ENCODE results near the gene SERINC2.

SERINC2 gene

DNA sequence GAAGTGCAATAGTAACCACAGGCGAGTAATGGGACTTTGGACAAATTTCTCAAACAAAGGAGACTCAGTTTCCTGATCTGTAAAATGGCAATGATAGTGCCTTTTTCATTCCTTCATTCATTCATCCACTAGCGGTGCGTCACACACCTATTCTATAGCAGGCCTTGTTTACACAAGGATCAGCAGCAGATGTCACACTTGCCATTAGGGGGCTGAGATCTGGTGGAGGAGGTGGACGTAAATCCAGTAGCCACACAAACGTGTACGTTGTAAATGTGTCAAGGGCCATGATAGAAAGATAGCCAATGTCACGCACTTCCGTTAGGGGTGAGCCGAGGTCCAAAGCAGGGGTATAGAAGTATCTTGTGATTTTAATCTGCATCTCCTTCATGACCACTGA is 34.2 kb downstream of the SERINC2 start:
- Histone ChIP-seq H3K9ac (ENCODE audit: low read depth, low read length, poor library complexity) (no peak overlapping the region), H3K79me1 (ENCODE audit: low read depth, low read length) (no peaks in the 10 kb centered on the region), H2AFZ (ENCODE audit: low read length) (no peak overlapping the region), H2BK120ac (ENCODE audit: low read depth, low read length) (no peak overlapping the region), H2BK5ac (ENCODE audit: low read length) (no peak overlapping the region), H4K91ac (ENCODE audit: low read depth, low read length, poor library complexity) (no peak overlapping the region), H3K4me1 (ENCODE audit: control insufficient read depth in 2 of 2, insufficient read depth in 1 of 2, low read depth in 1 of 2, low read length in 2 of 2) (no peaks in the 10 kb centered on the region), H3K27me3 (ENCODE audit: control insufficient read depth in 3 of 3, insufficient read depth in 3 of 3, low read depth in 1 of 3, low read length in 3 of 3) (peaks cover 0 to 5% (median 0%) of the 10 kb centered on the region in 3 experiments), H3K18ac (ENCODE audit: low read length) (no peak overlapping the region), H2AK5ac (ENCODE audit: low read depth, low read length) (no peak overlapping the region), H3K14ac (ENCODE audit: low read length) (no peak overlapping the region), H3K9me3 (replicated peaks in 1 of 2; ENCODE audit: control insufficient read depth in 2 of 2, insufficient read depth in 1 of 2, low read depth in 1 of 2, low read length in 2 of 2) (peaks cover 0 to 6% of the 10 kb centered on the region in 2 donors), H3K27ac (replicated peaks; ENCODE audit: low read length) (no peak overlapping the region), H3K23ac (ENCODE audit: low read depth, low read length, poor library complexity) (no peak overlapping the region), H2BK15ac (ENCODE audit: low read length) (no peak overlapping the region), H3K36me3 (replicated peaks in 1 of 2; ENCODE audit: control insufficient read depth in 2 of 2, insufficient read depth in 2 of 2, low read length in 2 of 2) (no peaks in the 10 kb centered on the region), H4K8ac (ENCODE audit: low read depth, low read length) (no peak overlapping the region), H2BK12ac (ENCODE audit: low read length) (no peak overlapping the region), H3K4me3 (ENCODE audit: low read length in 2 of 2) (no peak overlapping the region), H3K4me2 (ENCODE audit: insufficient read depth, low read length, poor library complexity, severe bottlenecking) (no peak overlapping the region), H3K4ac (ENCODE audit: low read length) (no peak overlapping the region)
- no CpG with 5 or more reads among the region's 9 CpGs for WGBS, 2 donors (ENCODE audit: extremely low coverage in 2 of 2, insufficient read length in 2 of 2, insufficient replicate concordance in 1 of 2)
- no peak for DNase-seq (ENCODE audit: low spot score)

DNA sequence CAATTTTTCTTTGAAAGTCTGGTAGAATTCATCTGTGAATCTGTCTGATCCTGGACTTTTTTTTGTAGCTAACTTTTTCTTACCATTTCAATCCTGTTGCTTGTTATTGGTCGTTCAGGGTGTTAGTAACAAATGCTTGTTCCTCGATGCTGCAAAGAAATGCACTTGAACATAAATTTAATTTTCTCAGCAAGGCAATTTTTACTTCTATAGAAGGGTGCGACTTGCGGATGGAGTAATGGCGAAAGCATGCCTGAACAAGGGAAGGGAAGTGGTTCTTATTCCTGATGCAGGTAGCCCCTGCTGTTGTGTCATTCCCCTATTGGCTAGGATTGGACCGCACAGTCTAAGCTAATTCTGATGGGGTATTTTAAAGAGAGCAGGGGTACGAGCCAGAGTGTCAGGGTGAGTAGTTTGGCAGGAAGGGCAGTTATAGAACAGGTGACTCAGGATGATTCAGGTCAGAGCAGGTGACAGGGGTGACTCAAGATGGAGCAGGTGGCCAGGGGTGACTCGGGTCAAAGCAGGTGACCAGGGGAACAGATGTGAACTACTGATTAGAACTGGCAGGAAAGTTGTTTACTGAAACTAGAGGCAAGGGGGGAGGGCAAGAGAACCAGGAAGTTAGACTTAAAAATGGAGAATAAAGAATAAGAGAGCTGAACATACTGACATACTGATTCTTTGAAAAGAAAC is 40.5 kb downstream of the SERINC2 start:
- Histone ChIP-seq H3K4me2 (ENCODE audit: insufficient read depth, low read length, poor library complexity, severe bottlenecking) (no peak overlapping the region), H3K23ac (ENCODE audit: low read depth, low read length, poor library complexity) (no peak overlapping the region), H2AFZ (ENCODE audit: low read length) (no peak overlapping the region), H3K27me3 (ENCODE audit: control insufficient read depth in 3 of 3, insufficient read depth in 3 of 3, low read depth in 1 of 3, low read length in 3 of 3) (peaks cover 0 to 5% (median 0%) of the 10 kb centered on the region in 3 experiments), H3K9ac (ENCODE audit: low read depth, low read length, poor library complexity) (no peak overlapping the region), H3K18ac (ENCODE audit: low read length) (no peak overlapping the region), H3K27ac (replicated peaks; ENCODE audit: low read length) (no peak overlapping the region), H2AK5ac (ENCODE audit: low read depth, low read length) (no peak overlapping the region), H3K4me1 (ENCODE audit: control insufficient read depth in 2 of 2, insufficient read depth in 1 of 2, low read depth in 1 of 2, low read length in 2 of 2) (no peaks in the 10 kb centered on the region), H2BK120ac (ENCODE audit: low read depth, low read length) (no peak overlapping the region), H3K4ac (ENCODE audit: low read length) (no peak overlapping the region), H2BK12ac (ENCODE audit: low read length) (no peak overlapping the region), H3K79me1 (ENCODE audit: low read depth, low read length) (no peaks in the 10 kb centered on the region), H3K9me3 (replicated peaks in 1 of 2; ENCODE audit: control insufficient read depth in 2 of 2, insufficient read depth in 1 of 2, low read depth in 1 of 2, low read length in 2 of 2) (peaks cover 3 to 7% of the 10 kb centered on the region in 2 donors), H3K36me3 (replicated peaks in 1 of 2; ENCODE audit: control insufficient read depth in 2 of 2, insufficient read depth in 2 of 2, low read length in 2 of 2) (no peaks in the 10 kb centered on the region), H2BK15ac (ENCODE audit: low read length) (no peak overlapping the region), H4K8ac (ENCODE audit: low read depth, low read length) (no peak overlapping the region), H3K14ac (ENCODE audit: low read length) (no peak overlapping the region), H2BK5ac (ENCODE audit: low read length) (no peak overlapping the region), H4K91ac (ENCODE audit: low read depth, low read length, poor library complexity) (no peak overlapping the region), H3K4me3 (ENCODE audit: low read length in 2 of 2) (no peak overlapping the region)
- WGBS, 2 donors (ENCODE audit: extremely low coverage in 2 of 2, insufficient read length in 2 of 2, insufficient replicate concordance in 1 of 2): no CpG with 5 or more reads among the region's 8 CpGs
- no peak for DNase-seq (ENCODE audit: low spot score)

DNA sequence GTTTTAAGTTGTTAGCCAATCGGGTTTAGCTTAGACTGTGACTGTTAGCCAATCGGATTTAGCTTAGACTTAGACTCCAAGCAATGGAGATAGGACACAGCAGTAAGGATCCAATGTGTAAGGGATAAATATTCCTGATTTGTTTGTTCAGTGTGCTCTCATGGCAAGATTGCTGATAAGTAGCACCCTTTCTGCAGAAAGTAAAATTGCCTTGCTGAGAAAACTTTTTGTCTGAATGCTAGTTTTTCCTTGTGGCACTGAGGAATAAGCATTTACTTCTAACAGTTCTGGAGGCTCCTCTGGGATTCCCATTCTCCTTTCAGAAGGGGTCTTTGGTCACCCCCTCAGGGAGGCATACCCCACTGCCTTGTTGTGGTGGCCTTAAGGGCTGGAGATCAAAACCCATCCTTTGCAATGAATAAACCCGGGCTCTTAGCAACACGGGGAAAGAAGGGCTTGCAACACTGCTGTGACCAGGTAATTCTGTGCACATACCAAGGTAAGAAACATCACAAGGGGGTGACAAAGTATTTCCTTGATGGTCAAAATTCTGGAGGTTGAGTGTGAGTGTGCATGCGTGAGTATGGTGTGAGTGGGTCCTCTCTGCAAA is 45.4 kb downstream of the SERINC2 start:
- Histone ChIP-seq H4K91ac (ENCODE audit: low read depth, low read length, poor library complexity) (no peak overlapping the region), H2AK5ac (ENCODE audit: low read depth, low read length) (no peak overlapping the region), H3K36me3 (replicated peaks in 1 of 2; ENCODE audit: control insufficient read depth in 2 of 2, insufficient read depth in 2 of 2, low read length in 2 of 2) (no peaks in the 10 kb centered on the region), H2AFZ (ENCODE audit: low read length) (no peak overlapping the region), H2BK12ac (ENCODE audit: low read length) (no peak overlapping the region), H3K79me1 (ENCODE audit: low read depth, low read length) (no peaks in the 10 kb centered on the region), H3K9me3 (replicated peaks in 1 of 2; ENCODE audit: control insufficient read depth in 2 of 2, insufficient read depth in 1 of 2, low read depth in 1 of 2, low read length in 2 of 2) (peaks cover 9 to 17% of the 10 kb centered on the region in 2 donors), H3K9ac (ENCODE audit: low read depth, low read length, poor library complexity) (no peak overlapping the region), H3K4me3 (ENCODE audit: low read length in 2 of 2) (no peak overlapping the region), H3K4me1 (ENCODE audit: control insufficient read depth in 2 of 2, insufficient read depth in 1 of 2, low read depth in 1 of 2, low read length in 2 of 2) (no peaks in the 10 kb centered on the region), H3K27ac (replicated peaks; ENCODE audit: low read length) (no peak overlapping the region), H3K18ac (ENCODE audit: low read length) (no peak overlapping the region), H3K14ac (ENCODE audit: low read length) (no peak overlapping the region), H2BK15ac (ENCODE audit: low read length) (no peak overlapping the region), H3K23ac (ENCODE audit: low read depth, low read length, poor library complexity) (no peak overlapping the region), H3K27me3 (ENCODE audit: control insufficient read depth in 3 of 3, insufficient read depth in 3 of 3, low read depth in 1 of 3, low read length in 3 of 3) (peaks cover 0 to 5% (median 0%) of the 10 kb centered on the region in 3 experiments), H2BK120ac (ENCODE audit: low read depth, low read length) (no peak overlapping the region), H3K4ac (ENCODE audit: low read length) (no peak overlapping the region), H3K4me2 (ENCODE audit: insufficient read depth, low read length, poor library complexity, severe bottlenecking) (no peak overlapping the region), H2BK5ac (ENCODE audit: low read length) (no peak overlapping the region), H4K8ac (ENCODE audit: low read depth, low read length) (no peak overlapping the region)
- WGBS, 2 donors (ENCODE audit: extremely low coverage in 2 of 2, insufficient read length in 2 of 2, insufficient replicate concordance in 1 of 2): no CpG with 5 or more reads among the region's 5 CpGs
- no peak for DNase-seq (ENCODE audit: low spot score)

DNA sequence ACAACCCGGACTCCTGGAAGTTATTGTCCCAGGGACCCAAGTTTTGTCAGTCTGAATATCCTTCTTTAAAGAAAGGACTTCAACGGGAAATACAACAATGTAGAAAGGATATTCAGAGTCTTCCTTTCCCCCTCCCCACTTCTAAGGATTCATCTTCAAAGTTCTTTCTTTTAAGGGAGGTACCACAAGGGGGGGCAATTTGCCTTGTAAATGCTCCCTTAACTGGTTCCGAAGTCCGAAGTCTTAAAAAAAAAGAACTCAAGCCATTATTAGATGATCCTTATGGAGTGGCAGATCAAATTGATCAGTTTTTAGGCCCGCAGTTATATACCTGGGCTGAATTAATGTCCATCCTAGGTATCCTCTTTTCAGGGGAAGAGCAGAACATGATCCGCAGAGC is 47.0 kb downstream of the SERINC2 start:
- no peak overlapping the region for H3K4me3 ChIP-seq (ENCODE audit: low read length in 2 of 2)

More for the DNA sequence above, 47.0 kb downstream of the SERINC2 start:
- no peak overlapping the region for H2BK5ac ChIP-seq (ENCODE audit: low read length)
- H3K36me3 ChIP-seq (replicated peaks in 1 of 2; ENCODE audit: control insufficient read depth in 2 of 2, insufficient read depth in 2 of 2, low read length in 2 of 2): no peaks in the 10 kb centered on the region
- no CpG with 5 or more reads among the region's 6 CpGs for WGBS, 2 donors (ENCODE audit: extremely low coverage in 2 of 2, insufficient read length in 2 of 2, insufficient replicate concordance in 1 of 2)
- H4K91ac ChIP-seq (ENCODE audit: low read depth, low read length, poor library complexity): no peak overlapping the region
- H3K9me3 ChIP-seq (replicated peaks in 1 of 2; ENCODE audit: control insufficient read depth in 2 of 2, insufficient read depth in 1 of 2, low read depth in 1 of 2, low read length in 2 of 2): peaks cover 7 to 17% of the 10 kb centered on the region in 2 donors
- H4K8ac ChIP-seq (ENCODE audit: low read depth, low read length): no peak overlapping the region
- no peak overlapping the region for H3K4ac ChIP-seq (ENCODE audit: low read length)
- H2BK15ac ChIP-seq (ENCODE audit: low read length): no peak overlapping the region
- no peak overlapping the region for H3K27ac ChIP-seq (replicated peaks; ENCODE audit: low read length)
- H2AK5ac ChIP-seq (ENCODE audit: low read depth, low read length): no peak overlapping the region
- peaks cover 0 to 5% (median 0%) of the 10 kb centered on the region in 3 experiments for H3K27me3 ChIP-seq (ENCODE audit: control insufficient read depth in 3 of 3, insufficient read depth in 3 of 3, low read depth in 1 of 3, low read length in 3 of 3)
- H2BK120ac ChIP-seq (ENCODE audit: low read depth, low read length): no peak overlapping the region
- H3K79me1 ChIP-seq (ENCODE audit: low read depth, low read length): no peaks in the 10 kb centered on the region
- no peak overlapping the region for H2BK12ac ChIP-seq (ENCODE audit: low read length)
- H3K9ac ChIP-seq (ENCODE audit: low read depth, low read length, poor library complexity): no peak overlapping the region
- no peak overlapping the region for H3K14ac ChIP-seq (ENCODE audit: low read length)
- no peak overlapping the region for H3K18ac ChIP-seq (ENCODE audit: low read length)
- no peak overlapping the region for H3K4me2 ChIP-seq (ENCODE audit: insufficient read depth, low read length, poor library complexity, severe bottlenecking)
- DNase-seq (ENCODE audit: low spot score): no peak
- H3K23ac ChIP-seq (ENCODE audit: low read depth, low read length, poor library complexity): no peak overlapping the region
- no peaks in the 10 kb centered on the region for H3K4me1 ChIP-seq (ENCODE audit: control insufficient read depth in 2 of 2, insufficient read depth in 1 of 2, low read depth in 1 of 2, low read length in 2 of 2)
- no peak overlapping the region for H2AFZ ChIP-seq (ENCODE audit: low read length)
